HEK293 (cell line): ENCODE data around the gene ZNF507.

Experiments
- CTCF ChIA-PET: fragments of 350-600 bp; formaldehyde crosslinking; extraction: SDS; loops from one replicate; lab custom pipeline; 2021; ENCODE audit warnings: antibody characterized with exemption; lab: Yijun Ruan, JAX
- POLR2A ChIA-PET: fragments of 300-600 bp; formaldehyde crosslinking; extraction: SDS; loops from one replicate; lab custom pipeline; 2020; ENCODE audit warnings: antibody characterized with exemption, inconsistent platforms; lab: Yijun Ruan, JAX
- H3K27ac ChIP-seq: fragments of 200-500 bp; sonication (Bioruptor generic); 2 replicates; pipeline ENCODE4 v1.5.1; 2014; ENCODE audit warnings: low read depth, low read length, control low read depth, inconsistent platforms; ENCODE audit errors: extremely low read depth
- H3K36me3 ChIP-seq, 2 experiments: fragments of 200-500 bp in 1 of 2; sonication (Bioruptor generic) in 1 of 2; 1 replicate in 1 of 2; 2 replicates in 1 of 2; pipeline ENCODE4 v1.5.1; 2014 to 2017; ENCODE audit warnings: inconsistent platforms in 2 of 2, low read length in 2 of 2; ENCODE audit not compliant: control insufficient read depth in 2 of 2, insufficient read depth in 1 of 2
- H3K4me1 ChIP-seq: fragments of 200-500 bp; sonication (Bioruptor generic); 2 replicates; pipeline ENCODE4 v1.5.1; 2014; ENCODE audit warnings: mild to moderate bottlenecking, low read length, inconsistent platforms; ENCODE audit not compliant: control insufficient read depth, insufficient read depth
- H3K4me3 ChIP-seq: 2 replicates; pipeline ENCODE4 v1.5.1; 2011; ENCODE audit warnings: low read depth, mild to moderate bottlenecking, control low read depth, low read length, moderate library complexity
- H3K9me3 ChIP-seq: fragments of 200-500 bp; sonication (Bioruptor generic); 2 replicates; pipeline ENCODE4 v1.5.1; 2014; ENCODE audit warnings: low read depth, low read length, inconsistent platforms; ENCODE audit not compliant: control insufficient read depth, insufficient read depth
- GLI4 ChIP-seq: fragments of 450-650 bp; formaldehyde crosslinking; IDR thresholded peaks from 2 replicates; pipeline ENCODE4 v1.5.1; 2016; ENCODE audit warnings: missing biosample characterization, missing genetic modification characterization
- HIC1 ChIP-seq: fragments of 450-650 bp; formaldehyde crosslinking; IDR thresholded peaks from 2 replicates; pipeline ENCODE4 v1.5.1; 2016; ENCODE audit warnings: missing biosample characterization, missing genetic modification characterization
- KLF7 ChIP-seq: fragments of 450-650 bp; formaldehyde crosslinking; IDR thresholded peaks from 2 replicates; pipeline ENCODE4 v1.5.1; 2016; ENCODE audit warnings: missing biosample characterization, missing genetic modification characterization, borderline replicate concordance
- KLF9 ChIP-seq: fragments of 450-650 bp; formaldehyde crosslinking; IDR thresholded peaks from 2 replicates; pipeline ENCODE4 v1.5.1; 2016; ENCODE audit warnings: missing biosample characterization, missing genetic modification characterization, low read depth
- MEIS1 ChIP-seq: sonication (generic); formaldehyde crosslinking; IDR thresholded peaks from 2 replicates; pipeline ENCODE4 v1.8.1; 2022; ENCODE audit warnings: missing genetic modification reagents, mild to moderate bottlenecking, borderline replicate concordance
- PRDM10 ChIP-seq: fragments of 450-650 bp; formaldehyde crosslinking; IDR thresholded peaks from 2 replicates; pipeline ENCODE4 v1.5.1; 2016; ENCODE audit warnings: missing biosample characterization, missing genetic modification characterization
- PRDM4 ChIP-seq: fragments of 450-650 bp; formaldehyde crosslinking; IDR thresholded peaks from 2 replicates; pipeline ENCODE4 v1.5.1; 2017; ENCODE audit warnings: missing biosample characterization, missing genetic modification characterization
- ZNF10 ChIP-seq: fragments of 450-650 bp; formaldehyde crosslinking; IDR thresholded peaks from 2 replicates; pipeline ENCODE4 v1.5.1; 2017; ENCODE audit warnings: missing biosample characterization, missing genetic modification characterization
- ZNF133 ChIP-seq: fragments of 450-650 bp; formaldehyde crosslinking; IDR thresholded peaks from 2 replicates; pipeline ENCODE4 v1.5.1; 2016; ENCODE audit warnings: missing biosample characterization, missing genetic modification characterization
- ZNF16 ChIP-seq: fragments of 450-650 bp; formaldehyde crosslinking; IDR thresholded peaks from 2 replicates; pipeline ENCODE4 v1.5.1; 2016; ENCODE audit warnings: low read depth, missing biosample characterization, missing genetic modification characterization
- ZNF202 ChIP-seq: fragments of 450-650 bp; formaldehyde crosslinking; IDR thresholded peaks from 2 replicates; pipeline ENCODE4 v1.5.1; 2016; ENCODE audit warnings: missing biosample characterization, missing genetic modification characterization, borderline replicate concordance
- ZNF292 ChIP-seq: fragments of 450-650 bp; formaldehyde crosslinking; IDR thresholded peaks from 2 replicates; pipeline ENCODE4 v1.5.1; 2016; ENCODE audit warnings: low read depth, missing biosample characterization, missing genetic modification characterization, borderline replicate concordance
- ZNF366 ChIP-seq: fragments of 450-650 bp; formaldehyde crosslinking; conservative IDR thresholded peaks from 2 replicates; pipeline ENCODE4 v1.5.1; 2016; ENCODE audit warnings: missing biosample characterization, missing genetic modification characterization
- ZNF416 ChIP-seq: fragments of 450-650 bp; formaldehyde crosslinking; IDR thresholded peaks from 2 replicates; pipeline ENCODE4 v1.5.1; 2016; ENCODE audit warnings: missing biosample characterization, missing genetic modification characterization
- ZNF449 ChIP-seq: fragments of 450-650 bp; formaldehyde crosslinking; IDR thresholded peaks from 2 replicates; pipeline ENCODE4 v1.5.1; 2017; ENCODE audit warnings: missing biosample characterization, mild to moderate bottlenecking, missing genetic modification characterization, moderate library complexity
- ZNF521 ChIP-seq: fragments of 450-650 bp; formaldehyde crosslinking; IDR thresholded peaks from 2 replicates; pipeline ENCODE4 v1.5.1; 2017; ENCODE audit warnings: missing biosample characterization, mild to moderate bottlenecking, missing genetic modification characterization
- ZNF555 ChIP-seq: fragments of 450-650 bp; formaldehyde crosslinking; conservative IDR thresholded peaks from 2 replicates; pipeline ENCODE4 v1.5.1; 2017; ENCODE audit warnings: missing biosample characterization, mild to moderate bottlenecking, missing genetic modification characterization, inconsistent platforms
- ZNF623 ChIP-seq: fragments of 450-650 bp; formaldehyde crosslinking; IDR thresholded peaks from 2 replicates; pipeline ENCODE4 v1.5.1; 2016; ENCODE audit warnings: missing biosample characterization, missing genetic modification characterization
- ZNF670 ChIP-seq: fragments of 450-650 bp; formaldehyde crosslinking; IDR thresholded peaks from 2 replicates; pipeline ENCODE4 v1.5.1; 2016; ENCODE audit warnings: missing biosample characterization, missing genetic modification characterization, low read depth
- ZNF747 ChIP-seq: fragments of 450-650 bp; formaldehyde crosslinking; IDR thresholded peaks from 2 replicates; pipeline ENCODE4 v1.5.1; 2016; ENCODE audit warnings: missing biosample characterization, missing genetic modification characterization
- ZSCAN16 ChIP-seq: fragments of 450-650 bp; formaldehyde crosslinking; IDR thresholded peaks from 2 replicates; pipeline ENCODE4 v1.5.1; 2016; ENCODE audit warnings: missing biosample characterization, missing genetic modification characterization
- ZXDB ChIP-seq: fragments of 450-650 bp; formaldehyde crosslinking; IDR thresholded peaks from 2 replicates; pipeline ENCODE4 v1.5.1; 2016; ENCODE audit warnings: missing biosample characterization, missing genetic modification characterization

The ZNF507 gene

GRCh38 chr19:32392901-32393300 is 47.5 kb downstream of the ZNF507 start:
- H3K9me3 ChIP-seq: no peaks in the 10 kb centered on the region; the same call in 1 of the 2 replicates
- peaks cover 14 to 63% of the 10 kb centered on the region in 2 experiments for H3K36me3 ChIP-seq
- H3K4me3 ChIP-seq: no peak overlapping the region
- CTCF ChIA-PET: no interaction called here
- no peak for TF ChIP-seq ZXDB
- TF ChIP-seq HIC1 (tag by site-specific recombination): no peak
- TF ChIP-seq ZNF521: no peak
- TF ChIP-seq ZNF747 (tag by site-specific recombination): no peak
- no peak for TF ChIP-seq ZNF449 (tag by site-specific recombination)
- TF ChIP-seq ZNF555 (tag by site-specific recombination): no peak
- TF ChIP-seq ZNF366 (tag by site-specific recombination): no peak
- no peak for TF ChIP-seq ZNF292 (tag by site-specific recombination)
- no peak for TF ChIP-seq ZNF670
- no peak for TF ChIP-seq PRDM10 (tag by site-specific recombination)
- TF ChIP-seq MEIS1 (CRISPR knock-in tag): no peak
- TF ChIP-seq GLI4 (tag by site-specific recombination): no peak
- no peak for TF ChIP-seq KLF7 (tag by site-specific recombination)
- no peak for TF ChIP-seq KLF9 (tag by site-specific recombination)
- TF ChIP-seq, all 188 proteins: peak for 0
- H3K27ac ChIP-seq: no peak overlapping the region
- peaks cover 9% of the 10 kb centered on the region for H3K4me1 ChIP-seq
- POLR2A ChIA-PET: interaction anchor here (1.7 kb wide), 1 partner anchor 13 kb away, joined by 11 read pairs; the partner anchor contains the start of gene DPY19L3

- TF ChIP-seq KLF9 (tag by site-specific recombination): no peak
- TF ChIP-seq ZNF555 (tag by site-specific recombination): no peak
- TF ChIP-seq ZNF10: no peak
- TF ChIP-seq ZNF133 (tag by site-specific recombination): no peak
- no peak for TF ChIP-seq ZNF202 (tag by site-specific recombination)
- TF ChIP-seq ZNF449 (tag by site-specific recombination): no peak
- TF ChIP-seq ZNF416 (tag by site-specific recombination): no peak
- no peak for TF ChIP-seq ZNF623 (tag by site-specific recombination)
- no peak for TF ChIP-seq PRDM4 (tag by site-specific recombination)
- TF ChIP-seq ZNF16 (tag by site-specific recombination): no peak
- TF ChIP-seq ZSCAN16 (tag by site-specific recombination): no peak
- TF ChIP-seq ZNF366 (tag by site-specific recombination): no peak
- H3K27ac ChIP-seq: no peak overlapping the region
- no peaks in the 10 kb centered on the region; the same call in 1 of the 2 replicates for H3K9me3 ChIP-seq
- peaks cover 15 to 69% of the 10 kb centered on the region in 2 experiments for H3K36me3 ChIP-seq
- H3K4me3 ChIP-seq: no peak overlapping the region
- CTCF ChIA-PET: interaction anchor here (0.6 to 1.4 kb wide), 2 partner anchors 10 to 17 kb away, joined by 4 read pairs; no protein-coding TSS in a partner anchor
- POLR2A ChIA-PET: interaction anchor here (2.0 kb wide), 1 partner anchor 9 kb away, joined by 8 read pairs; the partner anchor contains the start of gene DPY19L3
- H3K4me1 ChIP-seq: no peaks in the 10 kb centered on the region
These were observed 50.7 kb downstream of the ZNF507 start for GRCh38 chr19:32396046-32396652.
